Astrocyte (in vitro differentiated cells and primary cell): ENCODE measurements around the gene C4orf54.

Source experiments
- EZH2 ChIP-seq: IDR thresholded peaks from 2 replicates; pipeline ENCODE4 v1.6.1; 2012; ENCODE audit warnings: mild to moderate bottlenecking, low read length, inconsistent platforms; ENCODE audit not compliant: insufficient read depth
- TF ChIP-seq, protein P1 (sequence below): IDR thresholded peaks from 2 replicates; pipeline ENCODE4 v1.5.1; 2011; ENCODE audit warnings: low read depth, mild to moderate bottlenecking, inconsistent platforms, low read length, moderate library complexity; ENCODE audit not compliant: insufficient read depth

DNA sequence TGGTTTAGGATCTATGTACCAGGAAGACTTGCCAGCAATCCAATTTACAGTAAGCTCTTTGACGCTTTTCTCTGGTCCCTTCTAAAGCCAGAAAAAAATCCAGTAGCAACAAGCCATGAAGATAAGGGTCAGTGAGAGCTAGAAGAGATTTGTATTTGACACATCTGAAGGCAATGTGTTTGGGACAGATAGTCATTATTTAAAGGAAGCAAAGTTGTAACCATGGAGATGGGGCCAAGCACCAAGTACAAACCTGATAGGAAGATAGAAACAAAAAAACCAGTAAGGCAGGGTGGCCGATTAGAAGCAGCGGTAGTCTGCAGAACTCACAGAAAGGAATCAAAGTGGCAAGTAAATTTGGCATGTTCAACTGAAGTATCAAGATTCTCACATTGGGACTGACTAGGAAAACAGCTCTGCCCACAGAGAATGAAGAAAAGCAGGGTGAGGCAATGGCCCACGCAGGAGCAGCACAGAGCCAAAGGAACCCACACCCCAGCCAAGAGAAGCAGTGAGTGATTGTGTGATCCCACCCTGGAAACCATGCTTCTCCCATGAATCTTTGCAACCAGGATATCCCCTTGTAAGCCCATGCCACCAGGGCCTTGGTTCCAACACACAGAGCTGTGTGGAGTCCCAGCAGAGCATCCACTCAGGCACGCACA is 12.9 kb upstream of the C4orf54 start:
- TF ChIP-seq, protein P1, sequence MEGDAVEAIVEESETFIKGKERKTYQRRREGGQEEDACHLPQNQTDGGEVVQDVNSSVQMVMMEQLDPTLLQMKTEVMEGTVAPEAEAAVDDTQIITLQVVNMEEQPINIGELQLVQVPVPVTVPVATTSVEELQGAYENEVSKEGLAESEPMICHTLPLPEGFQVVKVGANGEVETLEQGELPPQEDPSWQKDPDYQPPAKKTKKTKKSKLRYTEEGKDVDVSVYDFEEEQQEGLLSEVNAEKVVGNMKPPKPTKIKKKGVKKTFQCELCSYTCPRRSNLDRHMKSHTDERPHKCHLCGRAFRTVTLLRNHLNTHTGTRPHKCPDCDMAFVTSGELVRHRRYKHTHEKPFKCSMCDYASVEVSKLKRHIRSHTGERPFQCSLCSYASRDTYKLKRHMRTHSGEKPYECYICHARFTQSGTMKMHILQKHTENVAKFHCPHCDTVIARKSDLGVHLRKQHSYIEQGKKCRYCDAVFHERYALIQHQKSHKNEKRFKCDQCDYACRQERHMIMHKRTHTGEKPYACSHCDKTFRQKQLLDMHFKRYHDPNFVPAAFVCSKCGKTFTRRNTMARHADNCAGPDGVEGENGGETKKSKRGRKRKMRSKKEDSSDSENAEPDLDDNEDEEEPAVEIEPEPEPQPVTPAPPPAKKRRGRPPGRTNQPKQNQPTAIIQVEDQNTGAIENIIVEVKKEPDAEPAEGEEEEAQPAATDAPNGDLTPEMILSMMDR, result no peak
- TF ChIP-seq EZH2, result no peak
